Middle frontal gyrus (tissue), 1 donor: ENCODE measurements around the gene AMER3.
"Not testable (repeated sequence)": the region's sequence is repeated elsewhere in the genome, so short reads cannot be mapped to it uniquely, and the experiment has no call there.

Source experiments
- DNase-seq: peaks from one replicate; pipeline ENCODE4 v3.0.0-alpha.2; 2015; ENCODE audit warnings: low spot score; ENCODE audit errors: extremely low spot score

AMER3 gene, protein sequence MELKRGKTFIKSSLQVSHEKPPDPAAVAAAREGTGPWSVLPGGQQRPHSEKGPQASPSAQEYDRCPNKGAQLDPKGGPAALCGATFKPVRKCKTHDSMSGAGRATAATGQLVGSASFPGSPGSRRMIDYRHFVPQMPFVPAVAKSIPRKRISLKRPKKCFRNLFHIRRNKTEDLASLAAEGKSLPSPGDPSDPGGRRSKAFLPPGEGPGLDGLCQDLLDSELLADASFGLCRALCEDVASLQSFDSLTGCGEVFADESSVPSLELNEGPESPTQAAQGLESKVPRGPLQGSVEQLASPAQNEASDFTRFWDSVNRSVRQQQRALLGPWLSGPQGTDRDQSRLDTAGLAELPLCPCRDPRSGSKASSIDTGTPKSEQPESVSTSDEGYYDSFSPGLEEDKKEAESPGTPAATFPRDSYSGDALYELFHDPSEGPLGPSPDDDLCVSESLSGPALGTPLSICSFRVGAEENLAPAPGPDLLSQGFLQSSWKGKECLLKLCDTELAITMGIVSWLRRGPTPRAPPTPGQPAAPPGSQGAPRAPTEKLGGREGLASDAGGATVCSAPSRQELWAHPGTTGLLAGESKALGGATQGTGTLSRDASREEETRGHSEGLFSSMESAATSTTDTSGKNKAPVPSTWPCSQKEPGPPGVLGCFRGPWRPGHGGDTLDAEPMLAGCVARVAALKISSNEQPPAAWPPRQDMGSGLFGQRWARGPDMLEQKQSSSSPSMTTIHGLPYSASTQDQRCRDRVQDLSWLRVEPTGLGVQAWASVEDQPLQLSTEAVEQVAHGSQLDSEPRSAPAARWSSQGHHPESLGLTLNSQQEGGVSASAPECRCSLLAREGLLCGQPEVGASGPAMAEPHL

DNA sequence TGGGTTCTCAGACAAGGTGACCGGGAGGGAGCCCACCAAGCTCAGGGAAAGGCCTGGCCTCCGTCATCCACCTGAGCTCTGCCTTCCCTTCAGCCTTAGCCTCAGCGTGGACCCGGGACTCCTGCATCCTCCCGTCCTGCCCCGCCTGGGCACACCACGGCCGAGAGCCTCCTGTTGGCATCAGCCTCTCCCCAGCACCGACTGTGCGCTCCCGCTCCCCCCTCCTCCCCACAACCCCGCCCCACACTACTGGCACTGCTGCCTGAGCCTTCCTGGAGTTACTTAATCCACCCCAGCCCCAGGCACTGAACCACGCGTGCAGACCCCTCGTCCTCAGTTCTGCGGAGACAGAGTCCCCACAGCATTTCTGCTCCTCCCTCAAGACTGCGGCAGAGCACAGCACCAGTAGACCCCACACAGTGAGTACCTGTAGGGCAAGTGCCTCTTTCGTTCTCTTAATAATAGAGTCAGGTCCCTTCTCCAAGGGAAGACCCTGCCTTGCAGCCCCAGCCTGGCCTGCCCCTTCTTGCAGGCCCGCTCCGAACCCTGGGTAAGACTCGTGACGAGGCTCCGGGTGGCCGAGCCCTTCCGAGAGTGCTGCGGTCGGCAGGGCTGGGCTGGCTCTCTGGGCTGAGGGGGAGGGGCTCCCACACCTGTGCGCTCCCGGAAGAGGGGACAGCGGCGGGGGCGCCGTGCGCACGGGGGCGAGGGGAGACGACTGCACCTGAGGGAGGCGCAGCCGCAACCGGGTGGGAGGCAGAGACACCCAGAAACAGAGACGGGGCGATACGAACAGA lies at the start of gene AMER3:
AMER3 (plus strand) TSS at position 285 of the 797 bp plus-strand sequence. CDS start 6,533 bp downstream, outside the sequence.
- DNase-seq = no peak

DNA sequence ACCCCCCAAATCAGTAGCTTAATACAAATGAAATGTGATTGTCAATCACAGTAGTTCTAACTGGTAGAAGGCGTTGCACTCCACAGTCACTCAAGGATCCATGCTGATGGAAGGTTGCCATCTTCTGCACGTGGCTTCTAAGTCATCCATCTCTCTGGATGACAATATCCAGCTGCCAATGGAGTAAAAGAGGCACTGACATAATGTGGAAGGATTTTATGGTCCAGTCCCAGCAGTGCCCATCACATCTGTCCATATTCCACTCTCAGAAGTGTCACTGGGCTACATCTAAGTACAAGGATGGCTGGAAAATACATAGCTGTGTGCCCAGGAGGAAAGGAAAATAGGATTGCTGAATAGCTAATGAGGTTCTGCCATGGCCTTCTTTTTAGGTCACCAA lies 40.5 kb upstream of the AMER3 start:
- not testable (repeated sequence) for DNase-seq

DNA sequence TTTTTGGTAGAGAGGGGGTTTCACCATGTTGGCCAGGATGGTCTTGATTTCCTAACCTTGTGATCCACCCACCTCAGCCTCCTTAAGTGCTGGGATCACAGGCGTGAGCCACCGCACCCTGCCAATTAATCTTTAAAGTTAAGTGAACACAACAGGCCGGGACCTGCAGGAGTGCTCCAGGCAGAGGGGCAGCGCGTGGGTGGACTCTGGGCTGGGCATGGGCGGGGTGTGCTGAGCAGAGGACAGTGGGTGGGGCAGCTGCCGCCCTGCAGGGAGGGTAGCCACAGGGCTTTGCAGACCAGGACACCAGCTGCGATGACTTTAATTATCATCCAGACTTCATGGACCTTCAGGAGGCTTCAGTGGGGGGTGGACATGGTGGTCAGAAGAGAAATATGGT lies 35.3 kb upstream of the AMER3 start:
- DNase-seq = no peak

DNA sequence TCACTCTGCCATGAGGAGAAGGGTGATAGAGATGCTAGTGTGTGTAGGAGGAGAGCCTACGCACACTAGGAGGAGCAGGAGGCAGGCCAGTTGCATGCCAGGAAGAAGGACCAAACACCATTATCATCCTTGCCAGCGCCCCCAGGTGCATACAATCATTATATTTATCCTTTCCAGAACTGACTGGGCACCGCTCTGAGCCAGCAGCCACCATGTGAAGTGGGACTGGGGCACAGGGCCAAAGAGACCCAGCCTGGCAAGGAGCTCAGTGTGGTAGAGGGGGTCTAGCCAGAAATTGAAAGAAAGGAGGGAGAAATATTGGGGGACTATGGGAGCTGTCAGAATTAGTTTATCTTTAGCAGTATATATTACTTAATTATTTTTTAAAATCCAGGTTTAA lies 34.8 kb upstream of the AMER3 start:
- DNase-seq = no peak

DNA sequence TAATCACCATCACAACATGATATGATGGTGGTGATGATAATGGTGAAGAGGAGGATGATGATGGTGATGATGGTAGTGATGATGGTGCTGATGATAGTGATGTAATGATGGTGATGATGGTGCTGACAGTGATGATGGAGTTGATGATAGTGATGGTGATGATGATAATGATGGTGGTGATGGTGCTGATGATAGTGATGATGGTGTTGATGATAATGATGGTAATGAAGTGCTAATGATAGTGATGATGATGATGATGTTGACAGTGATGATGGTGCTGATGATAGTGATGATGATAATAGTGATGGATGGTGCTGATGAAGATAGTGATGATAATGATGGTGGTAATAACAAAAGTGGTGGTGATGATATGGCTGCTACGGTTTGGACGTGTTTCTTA lies 30.9 kb upstream of the AMER3 start:
- DNase-seq = no peak

DNA sequence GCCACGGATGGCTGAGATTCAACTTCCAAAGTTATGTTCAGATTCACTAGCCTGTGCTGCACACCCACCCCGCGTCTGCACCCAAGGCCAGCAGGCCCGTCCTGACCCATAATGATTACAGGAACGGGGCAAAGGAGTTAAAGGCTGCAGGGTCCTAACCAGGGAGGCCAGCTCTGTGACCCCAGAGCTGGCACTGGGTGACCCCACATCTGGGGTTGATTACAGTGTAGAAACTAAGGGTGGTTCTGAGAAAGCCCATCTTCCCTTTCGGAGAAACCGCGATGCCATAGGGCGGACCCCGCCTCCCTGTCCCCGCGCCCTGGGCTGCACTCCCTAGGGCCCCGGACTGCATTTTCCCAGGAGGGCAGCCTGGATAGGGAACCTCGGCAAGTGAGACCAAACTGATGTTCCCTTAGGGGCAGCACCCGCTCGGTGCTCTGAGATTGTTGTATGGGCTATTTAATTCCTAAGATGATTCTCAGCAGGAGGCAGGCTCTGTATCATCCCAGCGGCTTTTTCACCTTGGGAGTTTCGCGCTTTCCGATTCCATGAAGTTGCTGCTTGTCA lies 28.6 kb upstream of the AMER3 start:
- no peak for DNase-seq

DNA sequence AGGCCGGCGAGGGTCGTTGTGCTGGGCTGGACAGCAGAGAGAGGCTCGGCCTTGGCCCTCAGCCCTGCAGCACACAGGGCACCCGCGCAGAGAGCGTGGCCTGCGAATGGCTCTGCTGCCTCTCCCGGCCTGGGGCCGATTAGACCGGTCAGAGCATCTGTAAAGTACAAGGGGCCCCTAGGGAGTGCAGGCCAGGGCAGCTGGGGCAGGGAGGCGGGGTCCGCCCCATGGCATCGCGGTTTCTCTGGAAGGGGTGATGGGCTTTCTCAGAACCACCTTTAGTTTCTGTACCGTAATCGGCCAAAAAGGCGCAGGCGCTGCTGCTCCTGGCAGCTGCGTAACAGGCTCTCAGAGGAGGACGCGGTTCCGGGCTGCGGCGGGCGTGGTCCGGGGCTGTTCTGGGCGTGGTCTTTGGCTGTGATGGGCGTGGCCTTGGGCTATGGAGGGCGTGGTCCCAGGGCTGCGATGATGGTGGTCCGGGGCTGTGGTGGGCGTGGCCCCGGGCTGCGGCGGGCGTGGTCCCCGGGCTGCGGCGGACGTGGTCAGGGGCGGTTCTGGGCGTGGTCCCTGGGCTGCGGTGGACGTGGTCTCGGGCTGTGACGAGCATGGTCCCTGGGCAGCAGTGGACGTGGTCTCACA lies 27.9 kb upstream of the AMER3 start:
- peak; percentile 47 for DNase-seq

DNA sequence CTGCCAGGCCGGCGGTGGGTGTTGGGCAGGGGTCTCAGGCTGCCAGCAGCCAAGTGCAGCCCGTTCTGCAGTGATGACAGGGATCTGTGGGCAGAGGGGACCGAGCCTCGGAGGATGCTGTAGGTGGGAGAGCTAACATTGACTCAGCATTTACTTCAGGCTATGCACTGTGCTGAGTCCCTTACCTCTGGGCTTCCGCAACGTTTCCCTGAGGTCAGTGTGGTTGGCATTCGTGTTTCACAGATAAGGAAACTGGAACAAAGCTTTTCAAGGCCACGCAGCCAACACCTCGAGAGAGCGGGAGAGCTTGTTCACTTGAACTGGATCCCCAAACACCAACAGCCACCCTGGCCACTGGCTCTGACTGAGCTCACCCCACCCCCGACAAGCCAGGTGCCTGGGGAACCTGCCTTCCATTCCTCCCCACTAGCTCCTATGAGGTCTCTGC lies 27.3 kb upstream of the AMER3 start:
- no peak for DNase-seq

DNA sequence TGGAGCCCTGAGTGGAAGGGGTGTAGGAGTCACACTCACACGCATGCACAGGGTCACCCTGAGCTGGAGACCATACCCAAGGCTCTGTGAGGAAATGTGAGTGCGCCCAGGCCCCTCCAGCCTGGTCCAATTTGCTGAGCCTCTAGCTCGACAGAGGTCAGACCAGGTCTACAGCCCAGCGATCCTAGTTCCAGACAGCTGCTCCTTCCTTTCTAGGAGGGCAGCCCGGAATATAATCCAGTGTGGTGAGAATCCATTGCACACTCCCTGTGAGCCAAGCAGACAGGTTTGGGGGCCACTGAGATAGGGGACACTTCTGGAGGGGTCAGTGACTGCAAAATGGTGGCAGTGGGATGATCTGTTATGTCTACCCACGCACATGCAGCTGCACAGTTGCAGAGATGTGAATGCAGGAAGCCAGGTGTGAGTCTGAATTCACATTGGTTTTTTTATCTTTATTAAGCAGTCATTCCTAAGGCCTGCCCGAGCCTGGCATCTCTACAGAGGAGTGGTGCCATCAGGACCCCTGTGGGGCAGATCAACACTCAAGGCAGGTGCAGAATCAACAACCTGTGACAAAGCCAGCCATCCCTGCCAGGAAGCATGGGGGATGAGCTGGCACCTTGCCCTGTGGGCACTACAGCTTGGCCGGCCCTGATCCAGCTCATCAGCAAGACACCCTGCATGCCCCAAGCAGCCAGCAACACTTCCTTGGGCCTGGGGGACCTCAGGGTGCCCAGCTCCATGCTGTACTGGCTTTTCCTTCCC lies 26.6 kb upstream of the AMER3 start, which contains the start of gene GPR148:
GPR148 (plus strand) TSS at position 522 of the 768 bp plus-strand sequence; CDS start at position 604, 82 bp downstream.
- DNase-seq = no peak

DNA sequence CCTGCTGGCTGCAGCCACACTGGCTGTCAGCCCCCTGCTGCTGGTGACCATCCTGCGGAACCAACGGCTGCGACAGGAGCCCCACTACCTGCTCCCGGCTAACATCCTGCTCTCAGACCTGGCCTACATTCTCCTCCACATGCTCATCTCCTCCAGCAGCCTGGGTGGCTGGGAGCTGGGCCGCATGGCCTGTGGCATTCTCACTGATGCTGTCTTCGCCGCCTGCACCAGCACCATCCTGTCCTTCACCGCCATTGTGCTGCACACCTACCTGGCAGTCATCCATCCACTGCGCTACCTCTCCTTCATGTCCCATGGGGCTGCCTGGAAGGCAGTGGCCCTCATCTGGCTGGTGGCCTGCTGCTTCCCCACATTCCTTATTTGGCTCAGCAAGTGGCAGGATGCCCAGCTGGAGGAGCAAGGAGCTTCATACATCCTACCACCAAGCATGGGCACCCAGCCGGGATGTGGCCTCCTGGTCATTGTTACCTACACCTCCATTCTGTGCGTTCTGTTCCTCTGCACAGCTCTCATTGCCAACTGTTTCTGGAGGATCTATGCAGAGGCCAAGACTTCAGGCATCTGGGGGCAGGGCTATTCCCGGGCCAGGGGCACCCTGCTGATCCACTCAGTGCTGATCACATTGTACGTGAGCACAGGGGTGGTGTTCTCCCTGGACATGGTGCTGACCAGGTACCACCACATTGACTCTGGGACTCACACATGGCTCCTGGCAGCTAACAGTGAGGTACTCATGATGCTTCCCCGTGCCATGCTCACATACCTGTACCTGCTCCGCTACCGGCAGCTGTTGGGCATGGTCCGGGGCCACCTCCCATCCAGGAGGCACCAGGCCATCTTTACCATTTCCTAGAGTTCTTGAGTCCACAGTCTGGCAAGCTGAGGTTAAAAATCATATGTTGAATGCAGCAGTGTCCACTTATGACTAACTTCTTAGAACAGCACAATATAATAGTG lies 25.7 kb upstream of the AMER3 start:
- DNase-seq = no peak

DNA sequence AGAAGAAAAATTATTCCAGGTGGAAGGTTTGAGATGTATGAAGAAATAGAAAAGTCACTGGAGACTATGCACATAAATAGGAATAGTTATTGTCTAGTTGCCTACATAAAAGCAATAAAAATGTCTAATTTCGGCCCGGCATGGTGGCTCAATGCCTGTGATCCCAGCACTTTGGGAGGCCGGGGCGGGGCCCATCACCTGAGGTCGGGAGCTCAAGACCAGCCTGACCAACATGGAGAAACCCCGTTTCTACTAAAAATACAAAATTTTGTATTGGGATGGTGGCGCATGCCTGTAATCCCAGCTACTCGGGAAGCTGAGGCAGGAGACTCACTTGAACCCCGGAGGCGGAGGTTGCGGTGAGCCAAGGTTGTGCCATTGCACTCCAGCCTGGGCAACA lies 23.1 kb upstream of the AMER3 start:
- DNase-seq = not testable (repeated sequence)

DNA sequence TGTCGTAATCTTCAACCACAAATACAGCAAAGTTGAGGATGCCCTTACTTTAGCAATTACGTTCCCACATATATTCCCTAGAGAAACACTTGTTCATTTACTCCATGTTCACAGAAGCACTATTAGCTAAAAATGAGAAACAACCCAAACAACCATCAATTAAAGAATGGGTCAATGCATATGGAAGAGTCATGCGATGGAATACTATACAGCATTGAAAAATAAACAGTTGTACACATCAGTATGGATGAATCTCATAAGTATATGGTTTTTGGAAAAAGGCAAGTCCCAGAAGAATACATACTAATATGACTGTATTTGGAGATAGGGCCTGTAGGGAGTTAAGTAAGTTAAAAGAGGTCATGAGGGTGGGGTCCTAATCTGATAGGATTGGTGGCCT lies 20.1 kb upstream of the AMER3 start:
- no peak for DNase-seq

DNA sequence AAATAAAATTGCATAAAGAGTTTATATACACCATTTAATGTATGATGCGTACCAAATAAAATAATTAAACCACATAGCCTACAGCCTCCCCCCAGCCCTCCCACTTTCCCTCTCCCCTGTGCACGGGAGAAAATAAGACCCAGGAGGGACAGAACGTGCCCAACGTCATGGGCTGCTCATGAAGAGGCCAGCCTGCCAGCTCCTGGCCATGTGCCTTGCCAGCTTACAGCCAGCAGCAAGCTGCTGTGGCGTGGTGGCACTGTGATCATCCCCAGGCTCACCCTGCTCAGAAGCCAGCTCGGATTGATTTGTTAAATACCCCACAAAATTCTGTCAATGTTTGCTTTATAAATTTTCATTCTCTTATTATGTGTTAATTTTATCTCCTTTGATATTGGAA lies 18.9 kb upstream of the AMER3 start:
- no peak for DNase-seq

DNA sequence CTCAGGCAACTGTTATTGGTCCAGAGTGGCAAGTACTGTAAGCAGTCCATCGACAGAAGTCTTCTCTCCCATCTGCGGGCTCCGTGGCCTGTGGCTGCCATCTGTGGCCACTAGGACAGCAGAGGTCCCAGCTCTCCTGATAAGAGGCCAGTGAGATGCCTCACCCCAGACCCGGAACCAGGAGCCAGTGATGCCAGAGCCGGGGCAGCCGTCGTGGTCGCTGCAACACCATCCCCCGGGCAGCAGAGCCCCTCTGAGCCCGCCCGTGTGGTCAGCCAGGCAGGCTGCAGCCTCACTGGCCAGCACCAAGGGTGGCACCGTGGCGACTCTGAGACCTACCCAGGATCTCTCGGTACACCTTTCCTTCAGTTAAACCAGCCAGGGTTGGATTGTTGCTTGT lies 17.7 kb upstream of the AMER3 start:
- DNase-seq = no peak

DNA sequence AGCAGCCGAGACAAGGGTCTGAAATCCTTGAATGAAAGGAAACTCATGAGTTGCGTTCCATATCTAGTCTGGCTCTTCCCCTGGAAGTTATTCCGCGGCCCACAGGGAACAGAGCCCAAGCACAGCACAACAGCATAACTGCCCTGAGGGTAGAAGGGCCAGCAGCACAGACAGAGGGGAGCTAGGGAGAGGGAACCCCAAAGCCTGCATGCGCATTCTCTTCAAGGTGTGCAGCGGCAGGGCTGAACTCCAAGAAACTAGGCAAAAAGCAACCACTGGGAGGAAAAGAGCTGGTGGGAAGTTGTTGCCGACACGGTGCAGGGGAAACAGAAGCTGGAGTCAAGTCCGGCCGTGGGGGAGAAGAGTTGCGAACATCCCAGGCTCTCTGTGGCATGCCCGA lies 14.7 kb upstream of the AMER3 start:
- DNase-seq = no peak

DNA sequence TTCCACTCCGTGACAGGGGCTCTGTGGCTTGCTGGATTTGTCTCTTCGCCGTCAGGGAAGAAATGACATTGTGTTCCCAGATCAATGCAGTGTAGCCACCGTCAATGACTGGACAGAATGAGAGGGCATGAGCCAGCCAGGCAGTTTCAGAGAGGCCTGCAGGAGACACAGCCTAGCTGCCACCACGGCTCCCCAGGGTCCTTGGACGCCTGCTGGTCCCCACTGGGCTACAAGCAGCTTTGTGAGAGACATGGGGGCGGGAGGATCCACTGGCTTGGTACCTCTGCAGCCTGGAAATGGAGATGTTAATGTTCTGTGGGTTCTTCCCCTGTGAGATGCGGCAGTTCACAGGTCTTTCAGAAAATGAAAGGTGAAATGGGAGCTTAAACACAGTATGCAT lies 12.1 kb upstream of the AMER3 start:
- no peak for DNase-seq

DNA sequence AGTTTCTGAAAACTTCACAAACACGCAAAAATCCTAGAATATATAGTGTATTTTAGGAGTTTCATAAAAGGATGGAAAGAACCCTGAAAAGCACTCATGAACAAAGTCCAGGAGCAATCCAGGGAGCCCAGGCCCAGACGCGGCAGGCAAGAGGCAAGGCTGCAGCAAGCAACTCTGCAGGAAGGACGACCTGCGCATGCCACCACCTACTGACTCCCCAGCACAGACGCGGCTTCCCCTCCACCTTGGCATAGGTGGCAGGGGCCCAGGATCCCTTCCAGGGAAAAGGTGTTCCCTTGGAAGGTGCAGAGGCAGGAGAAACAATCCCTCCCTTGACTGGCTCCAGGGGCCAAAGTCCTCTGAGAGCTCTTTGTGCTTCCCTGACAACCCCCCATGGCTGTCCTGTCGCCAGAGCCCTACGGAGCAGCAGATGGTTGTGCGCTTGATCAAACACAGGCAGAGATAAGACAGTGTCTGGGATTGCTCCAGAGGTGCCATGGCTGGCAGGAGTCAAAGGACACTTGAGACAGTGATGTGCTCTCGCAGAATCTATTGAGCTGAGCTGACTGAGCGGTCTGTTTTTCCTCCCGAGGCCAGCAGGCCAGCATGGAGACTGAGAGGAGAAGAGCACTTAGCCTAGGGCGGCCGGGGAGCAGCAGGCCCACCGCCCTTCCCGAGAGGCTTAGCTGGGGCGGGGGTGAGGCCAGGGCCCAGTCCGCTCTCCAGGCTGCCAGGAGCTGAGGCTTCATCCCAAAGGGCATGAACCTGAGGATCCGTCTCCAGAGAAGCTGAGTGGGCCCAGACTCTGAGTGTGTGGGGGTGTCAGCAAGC lies 10.8 kb upstream of the AMER3 start:
- no peak for DNase-seq

DNA sequence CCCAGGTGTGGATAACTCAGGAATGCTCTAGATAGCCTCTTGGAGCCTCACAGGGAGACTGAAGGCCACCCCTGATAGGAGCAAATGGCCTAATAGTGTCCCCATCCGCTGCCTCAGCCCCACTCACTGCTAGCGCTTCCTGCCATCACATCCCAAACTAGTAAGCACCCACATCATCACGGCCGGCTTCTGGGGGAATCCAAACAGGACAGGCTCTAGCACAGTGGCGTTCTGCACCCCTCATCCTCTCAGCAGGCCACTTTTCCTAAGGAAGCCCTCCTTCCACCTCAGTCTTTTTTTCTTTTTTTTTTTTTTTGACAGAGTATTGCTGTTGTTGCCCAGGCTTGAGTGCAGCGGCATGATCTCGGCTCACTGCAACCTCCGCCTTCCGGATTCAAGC lies 6.3 kb upstream of the AMER3 start:
- DNase-seq = no peak
